Testis (tissue), 3 donors: ENCODE results near the gene PWWP2B. TPM values are rescaled to one million over a fixed set of nuclear protein-coding genes. Genes with fewer than 3 reads are reported as not detected.
"Not testable (repeated sequence)": the region's sequence is repeated elsewhere in the genome, so short reads cannot be mapped to it uniquely, and the experiment has no call there.

Source experiments
- DNase-seq: peaks from one replicate; pipeline ENCODE4 v3.0.0-alpha.2; 2019
- H3K27ac ChIP-seq, 2 donors: fragments of 200-600 bp; sonication (generic); one replicate each; pipeline ENCODE4 v1.5.1; 2019
- H3K27me3 ChIP-seq: fragments of 200-600 bp; sonication (generic); one replicate; pipeline ENCODE4 v1.5.1; 2019
- H3K36me3 ChIP-seq: fragments of 200-600 bp; sonication (generic); one replicate; pipeline ENCODE4 v1.5.1; 2017; ENCODE audit warnings: low read depth; ENCODE audit errors: missing control alignments
- H3K4me1 ChIP-seq: fragments of 200-600 bp; sonication (generic); one replicate; pipeline ENCODE4 v1.5.1; 2019
- H3K4me3 ChIP-seq, 2 donors: fragments of 200-600 bp; sonication (generic); one replicate each; pipeline ENCODE4 v1.5.1; 2017 to 2019
- H3K9me3 ChIP-seq: fragments of 200-600 bp; sonication (generic); one replicate; pipeline ENCODE4 v1.5.1; 2017
- POLR2A ChIP-seq: fragments of 450-650 bp; IDR thresholded peaks from one replicate; pipeline ENCODE4 v1.6.1; 2017; ENCODE audit warnings: antibody characterized with exemption, mild to moderate bottlenecking, moderate library complexity
- WGBS, 2 donors: methylation state at CpG; one replicate each; pipeline ENCODE4 v1.1.5; 2018; 5-methylcytosine and 5-hydroxymethylcytosine counted together
- intact Hi-C: fragments of 100-400 bp; cut with DNase I; formaldehyde crosslinking; loops from one replicate; pipeline ENCODE4 v1.15.1; 2023; ENCODE audit warnings: low total_unique reads
- polyA plus RNA-seq: library from polyadenylated mRNA; stranded (reverse); fragments of 350-450 nt; fragmentation: Illumina TruSeq; extraction: RNeasy Lipid Tissue Mini Kit (QIAGEN cat#74804); gene quantifications from one replicate; pipeline ENCODE4 v1.2.3, GENCODE V29; 2014; ENCODE audit warnings: low read depth, low replicate concordance; ENCODE audit not compliant: insufficient read depth
- total RNA-seq, 2 donors: library from RNA; depleted of rRNA; stranded (reverse); fragments of >200 nt; gene quantifications; one replicate each; pipeline ENCODE4 v1.2.3, GENCODE V29; 2016
- TF ChIP-seq, protein P1 (sequence below), 3 experiments: fragments of 450-650 bp in 2 of 3; fragments of 200-600 bp in 1 of 3; sonication (generic) in 1 of 3; IDR thresholded peaks; one replicate each; pipeline ENCODE4 v1.5.1; 2016 to 2019; ENCODE audit warnings: antibody characterized with exemption in 3 of 3, mild to moderate bottlenecking in 2 of 3, moderate library complexity in 1 of 3

Gene PWWP2B
- total and polyA plus RNA-seq, 3 donors from 2014 or later = 16.0 to 45.1 (median 32.6) TPM

- Histone ChIP-seq H3K27ac (no peak overlapping the region), H3K4me1 (no peaks in the 10 kb centered on the region), H3K36me3 (no peaks in the 10 kb centered on the region), H3K9me3 (no peaks in the 10 kb centered on the region), H3K4me3 (no peak overlapping the region), H3K27me3 (no peaks in the 10 kb centered on the region)
- TF ChIP-seq POLR2A = no peak
- TF ChIP-seq, protein P1, sequence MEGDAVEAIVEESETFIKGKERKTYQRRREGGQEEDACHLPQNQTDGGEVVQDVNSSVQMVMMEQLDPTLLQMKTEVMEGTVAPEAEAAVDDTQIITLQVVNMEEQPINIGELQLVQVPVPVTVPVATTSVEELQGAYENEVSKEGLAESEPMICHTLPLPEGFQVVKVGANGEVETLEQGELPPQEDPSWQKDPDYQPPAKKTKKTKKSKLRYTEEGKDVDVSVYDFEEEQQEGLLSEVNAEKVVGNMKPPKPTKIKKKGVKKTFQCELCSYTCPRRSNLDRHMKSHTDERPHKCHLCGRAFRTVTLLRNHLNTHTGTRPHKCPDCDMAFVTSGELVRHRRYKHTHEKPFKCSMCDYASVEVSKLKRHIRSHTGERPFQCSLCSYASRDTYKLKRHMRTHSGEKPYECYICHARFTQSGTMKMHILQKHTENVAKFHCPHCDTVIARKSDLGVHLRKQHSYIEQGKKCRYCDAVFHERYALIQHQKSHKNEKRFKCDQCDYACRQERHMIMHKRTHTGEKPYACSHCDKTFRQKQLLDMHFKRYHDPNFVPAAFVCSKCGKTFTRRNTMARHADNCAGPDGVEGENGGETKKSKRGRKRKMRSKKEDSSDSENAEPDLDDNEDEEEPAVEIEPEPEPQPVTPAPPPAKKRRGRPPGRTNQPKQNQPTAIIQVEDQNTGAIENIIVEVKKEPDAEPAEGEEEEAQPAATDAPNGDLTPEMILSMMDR (IDR thresholded peaks at IDR 0.05) = no peak
- DNase-seq = no peak
- 85% methylated on average over 5 to 11 of the region's 11 CpGs for WGBS, 2 donors
- intact Hi-C loops = loop anchor here (10.0 kb wide), 1 partner anchor 126 kb away; no protein-coding TSS in a partner anchor
Measured at GRCh38 chr10:132350391-132350790, 46.6 kb upstream of the PWWP2B start.

GRCh38 chr10:132350946-132351345 is 46.1 kb upstream of the PWWP2B start:
- Histone ChIP-seq H3K36me3 (no peaks in the 10 kb centered on the region), H3K27me3 (no peaks in the 10 kb centered on the region), H3K4me3 (no peak overlapping the region), H3K9me3 (no peaks in the 10 kb centered on the region), H3K4me1 (no peaks in the 10 kb centered on the region), H3K27ac (no peak overlapping the region)
- intact Hi-C loops = loop anchor here (10.0 kb wide), 1 partner anchor 126 kb away; no protein-coding TSS in a partner anchor
- WGBS, 2 donors = 95 to 96% methylated on average over 9 to 16 of the region's 17 CpGs
- no peak for DNase-seq
- TF ChIP-seq, protein P1 (IDR thresholded peaks at IDR 0.05) = no peak
- TF ChIP-seq POLR2A = no peak

- TF ChIP-seq, protein P1 (IDR thresholded peaks at IDR 0.05) = no peak
- TF ChIP-seq POLR2A = no peak
- Histone ChIP-seq H3K27ac (no peak overlapping the region), H3K36me3 (no peaks in the 10 kb centered on the region), H3K27me3 (no peaks in the 10 kb centered on the region), H3K4me3 (no peak overlapping the region), H3K9me3 (no peaks in the 10 kb centered on the region), H3K4me1 (no peaks in the 10 kb centered on the region)
- no peak for DNase-seq
- 89 to 93% methylated on average over 14 to 23 of the region's 25 CpGs for WGBS, 2 donors
- intact Hi-C loops = loop anchor here (10.0 kb wide), 1 partner anchor 127 kb away; no protein-coding TSS in a partner anchor
Measured at GRCh38 chr10:132351611-132352010, 45.4 kb upstream of the PWWP2B start.

DNA sequence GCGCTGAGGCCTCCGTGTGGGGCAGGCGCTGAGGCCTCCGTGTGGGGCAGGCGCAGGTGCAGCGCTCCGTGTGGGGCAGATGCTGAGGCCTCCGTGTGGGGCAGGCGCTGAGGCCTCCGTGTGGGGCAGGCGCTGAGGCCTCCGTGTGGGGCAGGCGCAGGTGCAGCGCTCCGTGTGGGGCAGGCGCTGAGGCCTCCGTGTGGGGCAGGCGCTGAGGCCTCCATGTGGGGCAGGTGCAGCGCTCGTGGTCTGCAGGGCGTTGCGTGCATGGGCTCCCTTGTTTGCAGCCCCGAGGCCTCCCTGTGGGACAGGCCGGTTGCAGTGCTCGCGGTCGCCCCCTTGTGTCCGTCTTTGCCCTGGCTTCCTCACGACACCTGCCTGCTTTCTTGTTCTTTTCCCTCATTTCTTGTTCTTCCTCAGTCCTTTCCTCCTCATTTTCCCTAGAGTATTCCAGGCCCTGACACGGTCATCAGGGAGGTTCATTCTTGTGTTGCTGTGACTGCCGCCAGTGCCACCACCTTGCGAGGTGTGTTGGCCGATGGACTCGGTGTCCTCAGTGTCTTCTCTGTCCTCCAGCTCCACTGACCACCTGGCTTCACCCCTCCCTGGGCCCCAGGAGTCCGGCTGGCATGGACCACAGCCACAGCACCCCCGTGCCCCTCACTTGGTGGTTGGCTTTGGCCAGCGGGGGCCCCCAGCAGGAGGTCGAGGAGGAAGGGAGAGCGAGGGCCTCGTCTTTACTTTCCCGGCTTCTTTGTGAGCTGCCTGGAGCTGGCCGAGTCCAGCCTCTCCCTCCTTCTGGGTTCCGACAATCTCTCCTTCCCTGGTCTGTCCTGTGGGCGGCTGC is 44.3 kb upstream of the PWWP2B start:
- H3K4me1 ChIP-seq, H3K9me3 ChIP-seq, H3K27me3 ChIP-seq, H3K36me3 ChIP-seq, H3K4me3 ChIP-seq, H3K27ac ChIP-seq: not testable (repeated sequence)
- WGBS, 2 donors = 65 to 74% methylated on average over 23 to 29 of the region's 44 CpGs
- DNase-seq = peak; percentile 80
- intact Hi-C loops = loop anchor here (10.0 kb wide), 1 partner anchor 128 kb away; no protein-coding TSS in a partner anchor
- TF ChIP-seq, protein P1 (IDR thresholded peaks at IDR 0.05) = peak; percentile 26 to 70 (median 69)
